H1 (cell line): ENCODE measurements around the gene CADM2. TPM values are rescaled to one million over a fixed set of nuclear protein-coding genes. Genes with fewer than 3 reads are reported as not detected.

ENCODE experiments used
- CTCF ChIA-PET: fragments of 300-600 bp; sonication (Branson Sonifier 250); formaldehyde crosslinking; loops from one replicate; lab custom pipeline; 2021; ENCODE audit not compliant: partially characterized antibody; lab: Charles Lee
- POLR2A ChIA-PET: fragments of 300-600 bp; sonication (Branson Sonifier 250); formaldehyde crosslinking; loops from one replicate; lab custom pipeline; 2021; ENCODE audit warnings: inconsistent platforms; ENCODE audit not compliant: partially characterized antibody; lab: Charles Lee
- DNase-seq, 2 experiments: peaks; one replicate each; pipeline versions ENCODE4 v3.0.0 to v3.0.0-alpha.2; 2010 to 2022; ENCODE audit warnings: low spot score in 2 of 2, low read depth in 1 of 2, mixed read lengths in 1 of 2
- FAIRE-seq: peaks from 2 replicates; lab custom pipeline; 2011; peaks lifted over from hg19 to GRCh38; lab: Jason Lieb, UNC
- H2AFZ ChIP-seq: 2 replicates; pipeline ENCODE4 v1.8.1; 2012; ENCODE audit warnings: low read length, inconsistent platforms
- H2AK5ac ChIP-seq: 2 replicates; pipeline ENCODE4 v1.6.1; 2013; ENCODE audit warnings: low read depth, low read length
- H2BK120ac ChIP-seq: replicated peaks from 2 replicates; pipeline ENCODE3; 2013; ENCODE audit warnings: low read depth, low read length, inconsistent platforms
- H2BK12ac ChIP-seq: 2 replicates; pipeline ENCODE4 v1.6.1; 2013; ENCODE audit warnings: low read depth, low read length
- H2BK15ac ChIP-seq: 2 replicates; pipeline ENCODE4 v1.6.1; 2013; ENCODE audit warnings: low read length
- H2BK20ac ChIP-seq: 2 replicates; pipeline ENCODE4 v1.6.1; 2013; ENCODE audit warnings: low read length
- H2BK5ac ChIP-seq: 2 replicates; pipeline ENCODE4 v1.6.1; 2013; ENCODE audit warnings: low read depth, low read length
- H3K14ac ChIP-seq: 2 replicates; pipeline ENCODE4 v1.6.1; 2013; ENCODE audit warnings: inconsistent platforms; ENCODE audit not compliant: insufficient read length
- H3K18ac ChIP-seq: 2 replicates; pipeline ENCODE4 v1.6.1; 2013; ENCODE audit warnings: low read length; ENCODE audit errors: extremely low read depth
- H3K23ac ChIP-seq: 2 replicates; pipeline ENCODE4 v1.6.1; 2013; ENCODE audit warnings: inconsistent platforms; ENCODE audit not compliant: insufficient read length
- H3K23me2 ChIP-seq: 2 replicates; pipeline ENCODE4 v1.6.1; 2013; ENCODE audit warnings: low read depth, low read length
- H3K27ac ChIP-seq: 2 replicates; pipeline ENCODE4 v1.6.1; 2011; ENCODE audit warnings: low read depth, low read length, inconsistent platforms
- H3K27me3 ChIP-seq, 4 experiments: replicated peaks in 1 of 4; 1 replicate in 1 of 4; 2 replicates in 3 of 4; pipeline versions ENCODE4 v1.6.1 to v1.8.1; 2011 to 2013; ENCODE audit warnings: low read length in 3 of 4, mild to moderate bottlenecking in 3 of 4, inconsistent platforms in 2 of 4, mixed read lengths in 2 of 4, moderate library complexity in 1 of 4; ENCODE audit not compliant: control insufficient read depth in 3 of 4, insufficient read depth in 3 of 4; ENCODE audit errors: extremely low read depth in 1 of 4
- H3K36me3 ChIP-seq, 4 experiments: 2 replicates each; pipeline versions ENCODE4 v1.6.1 to v1.8.1; 2011 to 2013; ENCODE audit warnings: mild to moderate bottlenecking in 4 of 4, low read length in 3 of 4, moderate library complexity in 2 of 4, control low read depth in 1 of 4, inconsistent platforms in 1 of 4; ENCODE audit not compliant: insufficient read depth in 4 of 4, control insufficient read depth in 2 of 4
- H3K4ac ChIP-seq: replicated peaks from 2 replicates; pipeline ENCODE3; 2013; ENCODE audit warnings: low read length, low read depth, mixed read lengths, inconsistent platforms; ENCODE audit not compliant: insufficient read length
- H3K4me1 ChIP-seq, 4 experiments: replicated peaks in 1 of 4; 1 replicate in 1 of 4; 2 replicates in 3 of 4; pipeline versions ENCODE4 v1.6.1 to v1.8.1; 2011 to 2013; ENCODE audit warnings: low read length in 3 of 4, inconsistent platforms in 2 of 4, mixed read lengths in 1 of 4; ENCODE audit not compliant: insufficient read depth in 4 of 4, control insufficient read depth in 3 of 4
- H3K4me2 ChIP-seq, 2 experiments: 2 replicates each; pipeline versions ENCODE4 v1.6.1 to v1.8.1; 2011 to 2013; ENCODE audit warnings: low read depth in 2 of 2, low read length in 2 of 2, control low read depth in 1 of 2, inconsistent platforms in 1 of 2, mild to moderate bottlenecking in 1 of 2; ENCODE audit not compliant: insufficient read depth in 1 of 2
- H3K4me3 ChIP-seq, 4 experiments: fragments of 200-600, 300-600 bp in 1 of 4; sonication (generic), shearing (Covaris generic), sonication (Bioruptor Twin) in 1 of 4; 2 replicates each; pipeline versions ENCODE4 v1.5.1 to v1.8.1; 2011 to 2016; ENCODE audit warnings: low read length in 4 of 4, low read depth in 3 of 4, control low read depth in 2 of 4, inconsistent platforms in 2 of 4, mild to moderate bottlenecking in 2 of 4, mixed read lengths in 1 of 4, moderate library complexity in 1 of 4; ENCODE audit not compliant: insufficient read depth in 2 of 4; ENCODE audit errors: extremely low read depth in 1 of 4
- H3K56ac ChIP-seq: replicated peaks from 2 replicates; pipeline ENCODE3; 2013; ENCODE audit warnings: low read depth, mild to moderate bottlenecking, mixed read lengths, low read length, inconsistent platforms; ENCODE audit not compliant: insufficient read length
- H3K79me1 ChIP-seq: 2 replicates; pipeline ENCODE4 v1.6.1; 2013; ENCODE audit warnings: low read depth, low read length, control low read depth
- H3K79me2 ChIP-seq, 2 experiments: 2 replicates each; pipeline versions ENCODE4 v1.6.1 to v1.8.1; 2012 to 2013; ENCODE audit warnings: low read length in 2 of 2, mild to moderate bottlenecking in 2 of 2, inconsistent platforms in 1 of 2; ENCODE audit not compliant: insufficient read depth in 2 of 2, control insufficient read depth in 1 of 2
- H3K9ac ChIP-seq, 4 experiments: replicated peaks in 1 of 4; 1 replicate in 1 of 4; 2 replicates in 3 of 4; pipeline versions ENCODE4 v1.6.1 to v1.8.1; 2011 to 2013; ENCODE audit warnings: low read depth in 3 of 4, low read length in 3 of 4, control low read depth in 2 of 4, mild to moderate bottlenecking in 2 of 4, moderate library complexity in 2 of 4, inconsistent platforms in 1 of 4; ENCODE audit errors: extremely low read depth in 1 of 4
- H3K9me3 ChIP-seq, 2 experiments: 2 replicates each; pipeline versions ENCODE4 v1.6.1 to v1.8.1; 2012 to 2013; ENCODE audit warnings: mild to moderate bottlenecking in 2 of 2, moderate library complexity in 2 of 2, control low read depth in 1 of 2, inconsistent platforms in 1 of 2, low read depth in 1 of 2, low read length in 1 of 2, mixed read lengths in 1 of 2; ENCODE audit not compliant: insufficient read depth in 2 of 2
- H4K20me1 ChIP-seq, 2 experiments: replicated peaks in 1 of 2; 2 replicates each; pipeline versions ENCODE3 to v1.8.1; 2011 to 2013; ENCODE audit warnings: inconsistent platforms in 2 of 2, low read length in 2 of 2, mild to moderate bottlenecking in 1 of 2; ENCODE audit not compliant: insufficient read depth in 2 of 2, control insufficient read depth in 1 of 2
- H4K5ac ChIP-seq: 2 replicates; pipeline ENCODE4 v1.6.1; 2013; ENCODE audit warnings: low read length, low read depth, mixed read lengths, inconsistent platforms; ENCODE audit not compliant: insufficient read length
- H4K8ac ChIP-seq: 2 replicates; pipeline ENCODE4 v1.8.0; 2013; ENCODE audit warnings: mild to moderate bottlenecking, moderate library complexity, low read length, inconsistent platforms; ENCODE audit not compliant: insufficient read depth; ENCODE audit errors: extremely low read depth
- H4K91ac ChIP-seq: replicated peaks from 2 replicates; pipeline ENCODE3; 2013; ENCODE audit warnings: low read length, mixed read lengths, inconsistent platforms; ENCODE audit not compliant: insufficient read length
- CBX5 ChIP-seq: fragments of 300-800, 300-1000 bp; sonication (generic); IDR thresholded peaks from 2 replicates; pipeline ENCODE4 v1.7.1; 2016; ENCODE audit warnings: antibody characterized with exemption, low read length, low read depth
- CHD1 ChIP-seq: IDR thresholded peaks from 2 replicates; pipeline ENCODE4 v1.6.1; 2012; ENCODE audit warnings: low read depth, low read length, improper control_type of control experiment
- EGR1 ChIP-seq: IDR thresholded peaks from 2 replicates; pipeline ENCODE4 v1.6.1; 2011; ENCODE audit warnings: low read depth, low read length, borderline replicate concordance
- KDM4A ChIP-seq: IDR thresholded peaks from one replicate; pipeline ENCODE4 v1.7.1; 2012; ENCODE audit warnings: low read depth, mild to moderate bottlenecking, moderate library complexity, low read length, inconsistent platforms; ENCODE audit not compliant: severe bottlenecking
- NRF1 ChIP-seq: IDR thresholded peaks from 2 replicates; pipeline ENCODE4 v1.6.1; 2011; ENCODE audit warnings: mild to moderate bottlenecking, low read depth, low read length, improper control_type of control experiment
- SUZ12 ChIP-seq: fragments of 200-600 bp; sonication (generic); IDR thresholded peaks from 2 replicates; pipeline ENCODE4 v1.6.1; 2012; ENCODE audit warnings: mild to moderate bottlenecking, inconsistent platforms, low read length, moderate library complexity, mixed read lengths
- TBP ChIP-seq: IDR thresholded peaks from 2 replicates; pipeline ENCODE4 v1.6.1; 2011; ENCODE audit warnings: low read depth, low read length, improper control_type of control experiment
- ZNF274 ChIP-seq: IDR thresholded peaks from 2 replicates; pipeline ENCODE4 v1.7.0; 2012; ENCODE audit warnings: low read length, borderline replicate concordance; ENCODE audit errors: extremely low read depth
- WGBS, 2 experiments: shearing (Covaris generic) in 1 of 2; methylation state at CpG; one replicate each; pipeline versions ENCODE4 v1.1.6 to v1.1.7; 2013 to 2015; ENCODE audit warnings: low lambda C conversion rate in 2 of 2, mixed read lengths in 2 of 2, inconsistent platforms in 1 of 2, low coverage in 1 of 2, missing lambda C conversion rate in 1 of 2; ENCODE audit not compliant: insufficient replicate concordance in 2 of 2, insufficient coverage in 1 of 2, insufficient read length in 1 of 2; ENCODE audit errors: extremely low coverage in 1 of 2, missing lambda C conversion rate in 1 of 2; 5-methylcytosine and 5-hydroxymethylcytosine counted together
- polyA plus RNA-seq, 7 experiments: library from polyadenylated mRNA; depleted of rRNA in 3 of 7; stranded (reverse) in 5 of 7; unstranded in 2 of 7; fragments of >200 nt in 5 of 7; fragments of 200-250 nt in 2 of 7; gene quantifications; 1 replicate in 5 of 7; 2 replicates in 1 of 7; 4 replicates in 1 of 7; pipeline versions ENCODE4 v1.2.1 to v1.2.3, GENCODE V29; 2011 to 2013; ENCODE audit warnings: missing spikeins in 2 of 7, mixed read lengths in 2 of 7
- total RNA-seq: library from RNA; stranded (reverse); fragmentation: NEBNext Ultra II Directional; extraction: Animal tissue kit (Norgen Biotek cat#: 25700); gene quantifications from 2 replicates; pipeline ENCODE4 v1.2.1, GENCODE V29; 2021

CADM2 gene
- total and polyA plus RNA-seq, 2 of the 8 experiments (the other 6 are each of a cell fraction or from before 2014, with no cell fraction given): 14.9 to 20.9 TPM

GRCh38 chr3:85672761-85673160 is 714.0 kb downstream of the CADM2 start:
- H3K27ac ChIP-seq: no peak overlapping the region
- no peaks in the 10 kb centered on the region for H4K20me1 ChIP-seq
- H3K4me1 ChIP-seq: peaks cover 0 to 4% (median under 1%) of the 10 kb centered on the region in 4 experiments; a peak in 1 of 7 replicates
- H4K91ac ChIP-seq: no peak overlapping the region
- no peak overlapping the region for H3K56ac ChIP-seq
- no peaks in the 10 kb centered on the region for H3K79me1 ChIP-seq
- no peak overlapping the region for H3K9ac ChIP-seq
- no peak overlapping the region for H3K4ac ChIP-seq
- H3K18ac ChIP-seq: no peak overlapping the region
- H3K4me3 ChIP-seq: no peak overlapping the region
- 94% methylated on average over 1 of the region's 1 CpG; no CpG with 5 or more reads in 1 of the 2 experiments for WGBS, 2 experiments
- H2AK5ac ChIP-seq: no peak overlapping the region
- H2BK5ac ChIP-seq: no peak overlapping the region
- no peak overlapping the region for H3K23ac ChIP-seq
- no peaks in the 10 kb centered on the region for H3K9me3 ChIP-seq
- no peak overlapping the region for H3K4me2 ChIP-seq
- H2BK120ac ChIP-seq: no peak overlapping the region
- H3K14ac ChIP-seq: no peak overlapping the region
- no peak overlapping the region for H2BK12ac ChIP-seq
- no peak overlapping the region for H2BK20ac ChIP-seq
- no peak overlapping the region for H2BK15ac ChIP-seq
- no peaks in the 10 kb centered on the region for H3K23me2 ChIP-seq
- H4K5ac ChIP-seq: no peak overlapping the region
- FAIRE-seq (no peak), DNase-seq (no peak)
- H3K36me3 ChIP-seq: no peaks in the 10 kb centered on the region
- no peaks in the 10 kb centered on the region for H3K27me3 ChIP-seq
- no peaks in the 10 kb centered on the region for H3K79me2 ChIP-seq
- no peak overlapping the region for H4K8ac ChIP-seq
- H2AFZ ChIP-seq: no peak overlapping the region
- ChIA-PET POLR2A (interaction anchor here (0.6 kb wide), 2 partner anchors 8 to 702 kb away, joined by 3 to 4 read pairs; no protein-coding TSS in a partner anchor), CTCF (no interaction called here)
- TF ChIP-seq KDM4A (no peak), TBP (no peak), CHD1 (no peak), CBX5 (no peak), ZNF274 (no peak), EGR1 (no peak), SUZ12 (no peak), NRF1 (no peak)
